WI38 (cell line): ENCODE results near the gene CSAD.
A peak's percentile ranks its signal among the peaks of the same experiment; 100 is the strongest.

Experiments used
- H3K4me3 ChIP-seq: 2 replicates; pipeline ENCODE4 v1.5.1; 2011; ENCODE audit warnings: low read depth, mild to moderate bottlenecking, control low read depth, low read length
- TF ChIP-seq, protein P1 (sequence below): IDR thresholded peaks from 2 replicates; pipeline ENCODE4 v1.5.1; 2012; ENCODE audit warnings: low read depth, mild to moderate bottlenecking, control low read depth, low read length

The CSAD gene

GRCh38 chr12:53211476-53212381, 31.0 kb upstream of the CSAD start:
- no peak overlapping the region for H3K4me3 ChIP-seq
- TF ChIP-seq, protein P1, sequence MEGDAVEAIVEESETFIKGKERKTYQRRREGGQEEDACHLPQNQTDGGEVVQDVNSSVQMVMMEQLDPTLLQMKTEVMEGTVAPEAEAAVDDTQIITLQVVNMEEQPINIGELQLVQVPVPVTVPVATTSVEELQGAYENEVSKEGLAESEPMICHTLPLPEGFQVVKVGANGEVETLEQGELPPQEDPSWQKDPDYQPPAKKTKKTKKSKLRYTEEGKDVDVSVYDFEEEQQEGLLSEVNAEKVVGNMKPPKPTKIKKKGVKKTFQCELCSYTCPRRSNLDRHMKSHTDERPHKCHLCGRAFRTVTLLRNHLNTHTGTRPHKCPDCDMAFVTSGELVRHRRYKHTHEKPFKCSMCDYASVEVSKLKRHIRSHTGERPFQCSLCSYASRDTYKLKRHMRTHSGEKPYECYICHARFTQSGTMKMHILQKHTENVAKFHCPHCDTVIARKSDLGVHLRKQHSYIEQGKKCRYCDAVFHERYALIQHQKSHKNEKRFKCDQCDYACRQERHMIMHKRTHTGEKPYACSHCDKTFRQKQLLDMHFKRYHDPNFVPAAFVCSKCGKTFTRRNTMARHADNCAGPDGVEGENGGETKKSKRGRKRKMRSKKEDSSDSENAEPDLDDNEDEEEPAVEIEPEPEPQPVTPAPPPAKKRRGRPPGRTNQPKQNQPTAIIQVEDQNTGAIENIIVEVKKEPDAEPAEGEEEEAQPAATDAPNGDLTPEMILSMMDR = peak; percentile 39

- TF ChIP-seq, protein P1 = no peak
- H3K4me3 ChIP-seq = no peak overlapping the region
Observed at GRCh38 chr12:53210843-53211242, 30.1 kb upstream of the CSAD start.

DNA sequence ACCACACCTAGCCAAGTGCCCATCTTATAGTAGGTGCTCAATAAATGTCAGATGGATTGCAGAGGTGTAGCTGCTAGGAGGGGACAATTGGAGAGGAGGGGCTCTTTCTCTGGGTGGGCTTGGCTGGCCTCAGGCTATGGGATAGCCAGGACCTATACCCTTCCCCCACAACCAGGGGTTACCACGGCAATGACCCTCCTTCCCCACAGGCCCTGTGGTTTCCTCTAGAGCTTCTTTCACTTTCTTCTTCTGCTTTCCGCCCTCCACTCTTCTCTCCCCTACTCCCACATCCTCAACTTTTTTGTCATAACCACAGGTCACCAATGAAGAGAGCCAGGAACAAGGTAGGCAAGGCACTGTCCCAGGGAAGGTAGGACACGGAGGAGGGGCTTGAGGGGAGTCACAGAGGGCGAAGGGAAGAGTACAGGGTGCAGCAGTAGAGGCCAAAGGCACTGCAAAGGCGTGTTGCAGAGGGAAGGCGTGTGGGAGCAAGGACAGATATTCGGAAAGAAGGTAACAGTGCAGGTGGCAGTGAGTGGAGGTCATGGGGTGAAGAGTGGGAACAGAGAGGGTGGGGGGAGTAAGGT, 28.2 kb upstream of the CSAD start:
- H3K4me3 ChIP-seq = no peak overlapping the region
- TF ChIP-seq, protein P1 = no peak

DNA sequence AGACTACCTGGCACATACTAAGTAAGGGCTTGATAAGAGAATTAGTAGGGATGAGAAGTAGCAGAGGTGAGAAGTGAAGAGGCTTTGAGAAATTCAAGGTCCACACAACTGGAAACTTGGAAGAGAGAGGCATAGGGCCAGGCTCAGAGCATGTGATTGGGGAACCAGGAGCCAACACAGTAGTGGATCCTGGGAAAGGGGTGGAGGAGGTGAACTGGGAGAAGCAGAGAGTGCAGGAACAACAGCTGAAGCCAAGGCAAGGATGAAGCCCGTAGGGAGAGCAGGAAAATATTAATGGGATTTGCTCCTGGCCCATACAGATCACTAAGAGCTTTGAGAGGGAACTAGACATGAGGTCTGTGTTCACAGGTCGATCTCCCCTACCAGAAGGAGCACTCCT, 27.7 kb upstream of the CSAD start:
- H3K4me3 ChIP-seq = no peak overlapping the region
- TF ChIP-seq, protein P1 = no peak

DNA sequence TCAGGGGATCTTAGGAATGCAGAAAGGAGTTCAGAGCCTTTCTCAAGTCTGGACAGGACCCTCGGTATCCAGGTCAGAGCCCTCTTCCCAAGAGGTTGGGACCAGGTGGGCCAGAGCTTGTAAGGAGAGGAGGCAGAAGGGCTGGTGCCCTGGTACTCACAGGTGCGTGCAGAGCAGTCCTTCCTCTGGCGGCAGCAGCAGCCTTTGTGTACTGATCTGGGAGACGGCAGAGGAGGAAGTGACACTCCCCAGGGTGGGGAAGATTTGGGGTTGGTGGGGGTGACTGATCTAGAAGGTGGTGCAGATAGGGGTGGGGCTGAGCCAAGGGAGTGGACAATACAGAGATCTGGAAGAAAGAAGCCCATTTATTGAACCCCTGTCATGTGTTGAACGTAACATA, 26.3 kb upstream of the CSAD start, which contains the start of gene ITGB7:
Gene ITGB7 (minus strand): TSS at position 210 of the 400 bp plus-strand sequence. CDS start 6,808 bp downstream, outside the sequence.
- H3K4me3 ChIP-seq = no peak within 1 kb of the TSS
- TF ChIP-seq, protein P1 = no peak

DNA sequence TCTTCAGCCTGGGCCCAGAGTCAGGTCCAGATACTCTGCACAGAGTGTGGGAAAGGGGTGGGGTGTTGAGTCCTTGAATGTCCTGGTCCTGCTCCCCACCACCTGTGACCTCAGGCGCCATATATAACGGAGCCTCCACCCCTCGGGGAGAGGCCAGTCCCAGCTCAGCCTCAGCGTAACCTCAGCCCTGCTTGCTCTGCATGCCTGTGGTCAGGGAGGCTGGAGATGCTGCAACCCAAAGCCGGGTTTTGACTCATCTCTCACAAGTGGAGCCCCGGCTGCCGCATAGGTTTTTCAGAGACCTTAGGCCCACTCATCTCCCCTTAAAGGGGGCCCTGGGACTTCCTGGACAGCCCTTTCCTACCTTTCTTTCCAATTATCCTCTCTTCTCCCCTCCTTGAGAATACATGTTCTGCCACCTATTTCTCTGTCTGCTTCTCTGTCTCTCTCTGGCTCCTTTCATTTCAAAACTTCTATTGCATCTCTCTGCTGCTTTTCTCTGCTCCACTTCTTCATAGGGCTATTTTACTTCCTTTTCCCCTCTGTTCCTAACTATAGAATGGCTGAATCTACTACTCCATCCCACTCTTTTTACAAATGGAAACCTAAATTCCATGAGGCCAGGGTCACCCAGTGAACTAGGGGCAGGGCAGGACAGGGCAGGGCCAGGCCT, 25.2 kb upstream of the CSAD start:
- TF ChIP-seq, protein P1 = no peak
- no peak overlapping the region for H3K4me3 ChIP-seq
